ENCODE results near the gene OBSCN. TPM values are rescaled to one million over a fixed set of nuclear protein-coding genes. Genes with fewer than 3 reads are reported as not detected.

The OBSCN gene
- total RNA-seq, 2 experiments from 2014 or later, result 14.3 to 14.9 TPM

GRCh38 chr1:228370941-228371740 lies 163.3 kb downstream of the OBSCN start:
- ChIA-PET POLR2A (interaction anchor here (1.3 kb wide), 1 partner anchor 33 kb away, joined by 3 read pairs; no protein-coding TSS in a partner anchor), CTCF (no interaction called here)
- Mint-ChIP-seq H3K36me3 (no peaks in the 10 kb centered on the region), H3K9me3 (no peaks in the 10 kb centered on the region), H3K27me3 (no peaks in the 10 kb centered on the region), H3K27ac (no peak overlapping the region), H3K4me1 (ENCODE audit: low read depth) (no peaks in the 10 kb centered on the region), H3K4me3 (no peak overlapping the region)
- intact Hi-C loops (cut with micrococcal nuclease), result no loop called here
- DNase-seq, result no peak

- DNase-seq, result no peak
- Mint-ChIP-seq H3K4me1 (ENCODE audit: low read depth) (no peaks in the 10 kb centered on the region), H3K4me3 (no peak overlapping the region), H3K27me3 (no peaks in the 10 kb centered on the region), H3K36me3 (no peaks in the 10 kb centered on the region), H3K9me3 (no peaks in the 10 kb centered on the region), H3K27ac (no peak overlapping the region)
- CTCF ChIA-PET, result no interaction called here
- intact Hi-C loops (cut with micrococcal nuclease), result no loop called here
- POLR2A ChIA-PET, result no interaction called here
Measured at GRCh38 chr1:228371741-228372182, 163.9 kb downstream of the OBSCN start.

GRCh38 chr1:228372183-228373003 lies 164.5 kb downstream of the OBSCN start:
- POLR2A ChIA-PET, result no interaction called here
- Mint-ChIP-seq H3K27ac (no peak overlapping the region), H3K27me3 (no peaks in the 10 kb centered on the region), H3K36me3 (no peaks in the 10 kb centered on the region), H3K4me3 (no peak overlapping the region), H3K9me3 (no peaks in the 10 kb centered on the region), H3K4me1 (ENCODE audit: low read depth) (no peaks in the 10 kb centered on the region)
- intact Hi-C loops (cut with micrococcal nuclease), result no loop called here
- CTCF ChIA-PET, result no interaction called here
- no peak for DNase-seq

- CTCF ChIA-PET, result no interaction called here
- POLR2A ChIA-PET, result no interaction called here
- Mint-ChIP-seq H3K36me3 (no peaks in the 10 kb centered on the region), H3K4me1 (ENCODE audit: low read depth) (peaks cover 3% of the 10 kb centered on the region), H3K9me3 (no peaks in the 10 kb centered on the region), H3K4me3 (no peak overlapping the region), H3K27me3 (peaks cover 3% of the 10 kb centered on the region), H3K27ac (no peak overlapping the region)
- DNase-seq, result no peak
- intact Hi-C loops (cut with micrococcal nuclease), result no loop called here
Measured at GRCh38 chr1:228373004-228373680, 165.3 kb downstream of the OBSCN start.

- ChIA-PET POLR2A (no interaction called here), CTCF (no interaction called here)
- DNase-seq, result no peak
- Mint-ChIP-seq H3K9me3 (no peaks in the 10 kb centered on the region), H3K36me3 (no peaks in the 10 kb centered on the region), H3K4me1 (ENCODE audit: low read depth) (peaks cover 8% of the 10 kb centered on the region), H3K4me3 (no peak overlapping the region), H3K27me3 (peaks cover 4% of the 10 kb centered on the region), H3K27ac (no peak overlapping the region)
- intact Hi-C loops (cut with micrococcal nuclease), result no loop called here
Measured at GRCh38 chr1:228373681-228374571, 166.1 kb downstream of the OBSCN start.

- Mint-ChIP-seq H3K4me1 (ENCODE audit: low read depth) (peaks cover 11% of the 10 kb centered on the region), H3K27me3 (peaks cover 10% of the 10 kb centered on the region), H3K9me3 (no peaks in the 10 kb centered on the region), H3K4me3 (no peak overlapping the region), H3K27ac (no peak overlapping the region), H3K36me3 (no peaks in the 10 kb centered on the region)
- ChIA-PET POLR2A (no interaction called here), CTCF (no interaction called here)
- no peak for DNase-seq
- intact Hi-C loops (cut with micrococcal nuclease), result loop anchor here (5.0 kb wide), 1 partner anchor 127 kb away; no protein-coding TSS in a partner anchor
Measured at GRCh38 chr1:228374711-228375577, 167.1 kb downstream of the OBSCN start.

- CTCF ChIA-PET, result no interaction called here
- intact Hi-C loops (cut with micrococcal nuclease), result loop anchor here (5.0 kb wide), 1 partner anchor 127 kb away; no protein-coding TSS in a partner anchor
Measured at GRCh38 chr1:228375578-228376261, 167.9 kb downstream of the OBSCN start.

GRCh38 chr1:228376262-228376628 lies 168.4 kb downstream of the OBSCN start:
- Mint-ChIP-seq H3K4me3 (no peak overlapping the region), H3K27me3 (peaks cover 10% of the 10 kb centered on the region), H3K27ac (no peak overlapping the region), H3K36me3 (no peaks in the 10 kb centered on the region), H3K4me1 (ENCODE audit: low read depth) (peaks cover 11% of the 10 kb centered on the region), H3K9me3 (no peaks in the 10 kb centered on the region)
- CTCF ChIA-PET, result no interaction called here
- POLR2A ChIA-PET, result no interaction called here
- intact Hi-C loops (cut with micrococcal nuclease), result loop anchor here (5.0 kb wide), 1 partner anchor 126 kb away; no protein-coding TSS in a partner anchor
- no peak for DNase-seq

More at GRCh38 chr1:228375578-228376261, 167.9 kb downstream of the OBSCN start:
- no peaks in the 10 kb centered on the region for H3K36me3 Mint-ChIP-seq
- DNase-seq, result no peak
- no peaks in the 10 kb centered on the region for H3K9me3 Mint-ChIP-seq
- peaks cover 10% of the 10 kb centered on the region for H3K27me3 Mint-ChIP-seq
- peaks cover 11% of the 10 kb centered on the region for H3K4me1 Mint-ChIP-seq (ENCODE audit: low read depth)
- POLR2A ChIA-PET, result no interaction called here
- H3K27ac Mint-ChIP-seq, result no peak overlapping the region
- no peak overlapping the region for H3K4me3 Mint-ChIP-seq

GRCh38 chr1:228376651-228377631 lies 169.1 kb downstream of the OBSCN start:
- no peak overlapping the region for H3K27ac Mint-ChIP-seq
- no peaks in the 10 kb centered on the region for H3K36me3 Mint-ChIP-seq
- H3K27me3 Mint-ChIP-seq, result peaks cover 10% of the 10 kb centered on the region
- intact Hi-C loops (cut with micrococcal nuclease), result loop anchor here (5.0 kb wide), 1 partner anchor 125 kb away; no protein-coding TSS in a partner anchor
- no peak for DNase-seq
- H3K4me3 Mint-ChIP-seq, result peak overlapping the region; percentile 9
- ChIA-PET CTCF (interaction anchor here (0.8 kb wide), 1 partner anchor 12 kb away, joined by 3 read pairs; no protein-coding TSS in a partner anchor), POLR2A (no interaction called here)
- H3K9me3 Mint-ChIP-seq, result no peaks in the 10 kb centered on the region
- H3K4me1 Mint-ChIP-seq (ENCODE audit: low read depth), result peaks cover 11% of the 10 kb centered on the region
